A172 (cell line): ENCODE data around the gene TRIM8. TPM values are rescaled to one million over a fixed set of nuclear protein-coding genes. Genes with fewer than 3 reads are reported as not detected.
"Not testable (repeated sequence)": the region's sequence is repeated elsewhere in the genome, so short reads cannot be mapped to it uniquely, and the experiment has no call there.

Experiments used
- DNase-seq: peaks from one replicate; pipeline ENCODE4 v3.0.0-alpha.2; 2015; ENCODE audit warnings: low spot score
- total RNA-seq: library from RNA; depleted of rRNA; stranded (reverse); fragments of >200 nt; shearing (Covaris generic); gene quantifications from 2 replicates; pipeline ENCODE4 v1.2.3, GENCODE V29; 2014

The TRIM8 gene
- total RNA-seq, 1 experiment from 2014 or later = 68.3 TPM

DNA sequence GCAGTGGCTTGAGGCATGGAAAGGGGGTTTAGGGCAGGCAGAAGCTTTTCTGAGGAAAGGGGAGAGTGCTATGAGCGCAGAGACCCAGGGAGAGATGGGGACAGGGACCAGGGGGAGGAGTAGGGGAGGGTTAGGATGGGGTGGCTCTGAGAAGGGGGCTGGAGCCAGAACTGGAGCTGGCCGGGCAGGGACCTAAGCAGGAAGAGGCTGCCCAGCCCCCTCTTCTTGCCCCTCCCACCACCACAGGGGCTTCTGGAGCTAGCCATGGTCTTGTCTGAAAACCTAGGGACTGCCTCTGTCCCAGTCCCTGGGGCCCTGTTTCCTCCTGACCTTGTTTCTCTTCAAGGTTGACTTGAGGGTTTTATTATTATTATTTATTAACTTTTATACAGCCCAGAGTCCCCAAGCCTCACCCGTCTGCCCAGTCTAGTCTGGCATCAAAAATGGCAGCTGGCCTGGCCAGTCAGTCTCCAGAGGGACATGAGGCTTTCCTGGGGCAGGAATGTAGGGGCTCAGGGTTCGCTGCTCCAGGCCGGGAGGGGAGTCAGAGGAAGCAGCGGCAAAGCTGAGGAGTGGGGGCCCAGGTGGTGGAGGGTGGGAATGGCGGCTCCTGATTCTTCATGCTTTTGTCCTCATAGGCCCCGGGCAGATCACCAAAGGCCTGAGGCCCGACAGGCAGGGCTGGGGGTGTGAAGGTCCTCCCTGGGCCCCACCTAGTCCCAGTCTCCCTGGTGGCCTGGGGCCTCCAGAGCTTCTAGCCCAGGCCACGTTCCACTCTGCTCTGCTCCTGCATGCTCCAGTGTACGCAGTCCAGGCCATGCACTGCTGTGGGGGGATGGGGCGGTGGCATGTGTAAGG, 5.7 kb downstream of the TRIM8 start:
- DNase-seq = no peak

DNA sequence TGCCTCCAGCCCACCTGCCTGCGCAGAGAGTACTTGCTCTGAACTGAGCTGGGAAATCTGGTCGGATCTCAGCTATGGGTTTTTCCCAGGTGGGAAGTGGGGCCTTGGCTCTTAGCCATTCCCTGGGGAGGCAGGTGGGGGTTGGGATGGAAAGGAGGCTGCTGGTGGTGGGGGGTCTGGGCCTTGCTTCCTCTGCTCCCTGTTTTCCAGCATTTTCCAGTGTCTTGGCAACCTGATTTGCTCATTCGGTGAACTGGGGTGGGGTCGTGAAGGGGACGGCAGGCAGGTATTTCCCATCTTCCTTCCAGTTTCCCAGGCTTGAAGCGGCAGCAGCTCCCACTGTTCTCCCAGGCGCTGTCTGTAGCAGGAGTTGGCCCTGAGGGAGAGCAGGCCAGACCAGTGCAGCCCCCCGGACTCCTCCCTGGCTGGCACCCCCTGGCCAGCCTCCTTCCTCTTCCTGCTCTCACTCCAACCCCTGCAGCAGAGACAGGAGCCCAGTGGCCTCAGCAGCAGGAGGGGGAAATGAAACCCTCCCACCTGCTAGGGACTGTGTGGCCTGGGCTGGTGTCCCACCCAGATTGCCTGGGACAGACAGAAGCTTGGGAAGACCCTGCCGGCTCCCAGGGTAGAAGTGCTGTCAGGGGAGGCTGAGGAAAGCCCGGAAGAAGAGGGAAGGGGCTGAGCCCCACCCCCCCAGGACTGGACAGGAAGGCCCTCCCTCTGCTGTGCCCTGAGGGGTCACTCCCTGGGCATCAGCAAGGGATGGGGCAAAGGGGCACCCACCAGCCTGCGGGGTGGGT, 6.6 kb downstream of the TRIM8 start:
- no peak for DNase-seq

DNA sequence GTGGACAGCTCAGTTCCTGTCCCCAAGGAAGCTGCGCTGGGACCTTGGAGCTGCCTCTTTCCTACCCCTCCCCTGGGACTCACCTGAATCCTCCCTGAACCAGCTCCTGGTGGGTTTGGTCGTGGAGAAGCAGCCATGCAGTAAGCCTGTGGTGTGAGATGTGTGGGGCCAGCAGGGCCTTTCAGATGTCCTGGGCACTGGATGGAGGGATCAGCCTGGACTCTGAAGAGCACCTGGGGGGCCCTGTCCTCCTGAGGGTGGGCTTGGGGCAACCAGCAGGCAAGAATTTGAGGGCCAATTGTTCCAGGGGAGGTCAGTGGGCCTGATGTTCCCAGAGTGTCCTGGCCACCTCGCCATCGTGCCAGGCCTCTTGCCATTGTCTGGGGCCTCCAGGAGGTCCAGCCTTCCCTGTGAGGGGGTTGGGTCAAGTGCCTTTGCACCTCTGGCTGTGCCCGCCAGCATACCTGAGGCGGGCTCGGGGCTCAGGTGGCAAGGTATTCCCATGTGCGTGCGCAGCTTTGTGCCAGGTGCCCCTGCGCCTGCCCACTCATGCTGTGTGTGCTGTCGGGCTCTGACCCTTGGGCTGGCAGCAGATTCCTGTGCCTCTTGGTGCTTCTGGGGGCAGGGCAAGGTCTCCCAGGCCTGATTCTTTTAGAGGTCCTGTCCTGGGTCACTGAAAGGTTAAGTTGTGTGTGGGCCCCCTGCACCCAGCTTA, 7.3 kb downstream of the TRIM8 start:
- no peak for DNase-seq

DNA sequence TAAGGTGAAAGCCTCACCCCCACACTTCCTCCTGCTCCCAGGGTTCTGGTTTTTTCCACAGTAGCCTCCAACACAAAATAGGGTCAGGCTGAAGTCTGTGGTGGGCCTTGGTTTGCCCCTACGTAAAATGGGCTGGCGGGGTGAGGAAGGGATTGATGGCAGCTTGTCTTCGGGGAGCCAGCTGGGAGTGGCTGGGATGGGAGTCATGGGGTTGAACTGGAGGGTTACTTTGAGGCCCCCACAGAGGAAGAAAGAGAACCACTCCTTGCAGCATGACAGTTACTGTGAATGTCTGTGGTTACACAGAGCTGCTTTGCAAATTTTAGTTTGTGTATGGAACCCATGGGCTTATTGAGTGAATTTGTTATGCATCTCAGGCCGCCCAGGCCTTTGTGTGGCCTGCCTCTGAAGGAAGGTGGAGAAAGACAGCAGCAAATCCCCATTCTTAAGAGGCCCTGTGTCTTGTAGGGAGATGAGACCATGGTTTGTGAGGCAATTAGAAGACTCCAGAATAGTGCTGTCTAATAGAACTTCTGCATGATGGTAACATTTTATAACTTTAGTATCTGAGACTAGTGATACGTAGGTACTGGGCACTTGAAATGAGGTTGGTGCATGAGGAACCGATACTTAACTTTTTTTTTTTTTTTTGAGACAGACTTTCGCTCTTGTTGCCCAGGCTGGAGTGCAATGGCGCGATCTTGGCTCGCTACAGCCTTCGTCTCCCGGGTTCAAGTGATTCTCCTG, 8.1 kb downstream of the TRIM8 start:
- no peak for DNase-seq

DNA sequence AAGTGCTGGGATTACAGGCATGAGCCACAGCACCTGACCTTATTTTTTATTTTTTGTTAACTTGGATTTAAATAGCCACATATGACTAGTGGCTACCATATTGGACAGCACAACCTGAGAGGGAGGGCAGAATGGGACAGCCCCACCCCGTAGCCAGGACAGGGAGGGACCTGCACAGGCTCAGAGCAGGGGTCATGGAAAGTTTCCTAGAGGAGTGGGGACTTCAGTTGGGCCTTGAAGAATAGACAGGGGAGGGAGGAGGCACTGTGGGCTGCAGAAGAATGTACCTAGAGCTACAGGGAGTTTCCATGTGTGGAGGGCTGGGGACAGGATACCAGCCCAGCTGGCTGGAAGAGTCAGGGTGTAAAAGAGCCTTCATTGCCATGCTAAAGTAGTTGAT, 8.8 kb downstream of the TRIM8 start:
- DNase-seq = no peak

DNA sequence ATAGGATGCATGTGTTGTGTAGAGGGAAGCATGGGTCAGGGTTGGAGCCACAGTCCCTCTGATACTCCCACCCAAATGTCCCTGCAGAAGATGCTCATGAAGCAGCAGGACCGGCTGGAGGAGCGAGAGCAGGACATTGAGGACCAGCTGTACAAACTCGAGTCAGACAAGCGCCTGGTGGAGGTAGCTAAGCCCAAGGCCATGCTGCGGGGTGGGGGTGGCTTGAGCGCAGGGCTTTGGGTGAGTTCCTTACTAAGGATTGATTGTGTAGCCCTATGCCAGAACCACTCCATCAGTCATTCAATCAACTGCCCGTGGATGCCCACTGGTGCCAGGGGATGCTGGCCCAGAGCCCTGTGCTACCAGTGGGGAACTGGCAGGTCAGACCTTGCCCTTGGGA, 10.3 kb downstream of the TRIM8 start:
- no peak for DNase-seq

DNA sequence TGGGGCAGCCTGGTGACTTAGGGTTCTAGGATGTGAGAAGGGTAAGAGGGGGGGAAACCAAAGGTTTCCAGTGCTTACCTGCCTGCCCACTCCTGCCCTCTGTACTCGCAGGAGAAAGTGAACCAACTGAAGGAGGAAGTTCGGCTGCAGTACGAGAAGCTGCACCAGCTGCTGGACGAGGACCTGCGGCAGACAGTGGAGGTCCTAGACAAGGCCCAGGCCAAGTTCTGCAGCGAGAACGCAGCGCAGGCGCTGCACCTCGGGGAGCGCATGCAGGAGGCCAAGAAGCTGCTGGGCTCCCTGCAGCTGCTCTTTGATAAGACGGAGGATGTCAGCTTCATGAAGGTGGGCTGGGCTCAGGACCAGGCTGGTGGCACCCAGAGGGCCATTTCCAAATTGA, 10.7 kb downstream of the TRIM8 start:
- DNase-seq = no peak

DNA sequence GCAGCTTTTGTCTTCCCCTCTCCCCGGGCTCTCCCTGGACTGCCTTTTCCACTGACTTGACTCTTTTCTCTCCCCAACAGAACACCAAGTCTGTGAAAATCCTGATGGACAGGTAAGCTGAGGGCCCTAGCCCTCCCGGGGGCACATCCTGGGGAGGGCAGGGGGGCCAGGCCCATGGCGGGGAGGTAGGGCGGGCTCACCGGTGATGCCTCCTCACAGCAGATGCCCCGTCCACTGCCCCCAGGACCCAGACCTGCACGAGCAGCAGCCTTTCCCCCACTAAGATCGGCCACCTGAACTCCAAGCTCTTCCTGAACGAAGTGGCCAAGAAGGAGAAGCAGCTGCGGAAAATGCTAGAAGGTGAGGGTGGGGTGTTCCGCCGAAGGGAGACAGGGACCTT, 11.7 kb downstream of the TRIM8 start:
- DNase-seq = no peak

DNA sequence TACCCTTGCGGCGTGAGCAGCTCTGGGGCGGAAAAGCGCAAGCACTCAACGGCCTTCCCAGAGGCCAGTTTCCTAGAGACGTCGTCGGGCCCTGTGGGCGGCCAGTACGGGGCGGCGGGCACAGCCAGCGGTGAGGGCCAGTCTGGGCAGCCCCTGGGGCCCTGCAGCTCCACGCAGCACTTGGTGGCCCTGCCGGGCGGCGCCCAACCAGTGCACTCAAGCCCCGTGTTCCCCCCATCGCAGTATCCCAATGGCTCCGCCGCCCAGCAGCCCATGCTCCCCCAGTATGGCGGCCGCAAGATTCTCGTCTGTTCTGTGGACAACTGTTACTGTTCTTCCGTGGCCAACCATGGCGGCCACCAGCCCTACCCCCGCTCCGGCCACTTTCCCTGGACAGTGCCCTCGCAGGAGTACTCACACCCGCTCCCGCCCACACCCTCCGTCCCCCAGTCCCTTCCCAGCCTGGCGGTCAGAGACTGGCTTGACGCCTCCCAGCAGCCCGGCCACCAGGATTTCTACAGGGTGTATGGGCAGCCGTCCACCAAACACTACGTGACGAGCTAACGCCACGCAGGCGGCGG, 12.6 kb downstream of the TRIM8 start:
- no peak for DNase-seq

DNA sequence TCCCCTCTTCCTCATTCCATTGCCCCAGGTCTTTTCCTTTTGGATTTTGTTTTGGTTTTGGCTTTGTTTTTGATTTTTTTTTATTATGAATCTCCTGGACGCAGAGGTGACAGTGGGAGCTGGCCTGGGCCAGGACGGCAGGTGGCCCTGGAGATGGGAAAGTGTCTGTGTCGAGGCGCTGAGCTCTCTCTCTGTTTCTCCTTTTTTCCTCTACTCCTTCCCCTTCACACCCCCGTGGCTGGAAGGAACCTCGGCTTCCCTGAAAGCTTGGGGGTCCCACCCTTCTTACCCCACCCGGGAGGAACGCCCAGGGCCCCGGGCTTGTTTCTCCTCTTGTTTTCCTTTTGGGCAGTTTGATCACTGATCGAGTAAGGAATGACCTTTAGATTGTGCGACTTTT, 13.2 kb downstream of the TRIM8 start:
- no peak for DNase-seq

DNA sequence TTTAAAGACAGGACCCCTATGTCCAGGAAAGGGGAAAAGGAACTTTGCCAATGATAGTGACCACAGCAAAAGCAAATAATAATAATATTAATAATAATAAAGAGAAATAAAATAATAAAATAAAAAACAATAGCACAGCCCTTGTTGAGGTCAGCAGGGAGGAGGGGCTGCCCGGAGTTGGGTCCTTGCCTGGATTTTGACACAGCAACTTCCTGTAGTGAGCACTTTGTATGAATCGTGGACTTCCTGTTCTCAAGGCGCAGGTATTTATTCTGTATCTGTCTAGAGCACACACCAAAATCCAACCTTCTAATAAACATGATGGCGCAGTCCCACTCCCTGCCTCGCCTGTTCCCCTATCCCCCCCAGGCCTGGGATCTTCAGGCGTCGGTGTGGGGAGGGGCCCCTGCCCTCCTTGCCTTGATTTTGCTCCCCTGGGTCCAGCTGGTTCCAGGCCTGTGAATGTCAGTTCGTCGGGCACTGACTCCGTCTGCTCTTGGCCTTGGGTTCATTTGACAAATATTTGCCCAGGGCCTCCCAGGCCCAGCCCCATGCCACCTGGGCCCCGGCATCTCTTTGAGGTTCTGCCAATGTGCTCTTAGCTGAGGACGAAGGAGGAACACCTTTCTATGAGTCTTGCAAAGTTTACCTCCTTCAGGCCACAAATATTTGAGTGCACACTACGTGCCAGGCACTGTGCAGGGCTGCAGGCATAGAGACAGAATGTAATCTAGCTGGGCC, 13.9 kb downstream of the TRIM8 start:
- DNase-seq = no peak

DNA sequence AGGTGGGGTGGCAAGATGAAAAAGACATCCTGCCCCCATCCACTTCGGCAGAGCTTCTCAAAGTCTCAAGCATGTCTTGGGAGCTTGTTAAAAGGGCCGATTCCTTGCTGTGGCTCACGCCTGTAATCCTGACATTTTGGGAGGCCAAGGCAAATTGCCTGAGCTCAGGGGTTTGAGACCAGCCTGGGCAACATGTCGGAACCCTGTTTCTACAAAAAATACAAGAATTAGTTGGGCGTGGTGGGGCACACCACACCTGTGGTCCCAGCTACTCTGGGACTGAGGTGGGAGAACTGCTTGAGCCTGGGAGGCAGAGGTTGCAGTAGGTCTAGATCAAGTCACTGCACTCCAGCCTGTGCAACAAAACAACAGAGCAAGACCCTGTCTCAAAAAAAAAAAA, 14.5 kb downstream of the TRIM8 start:
- DNase-seq = no peak

DNA sequence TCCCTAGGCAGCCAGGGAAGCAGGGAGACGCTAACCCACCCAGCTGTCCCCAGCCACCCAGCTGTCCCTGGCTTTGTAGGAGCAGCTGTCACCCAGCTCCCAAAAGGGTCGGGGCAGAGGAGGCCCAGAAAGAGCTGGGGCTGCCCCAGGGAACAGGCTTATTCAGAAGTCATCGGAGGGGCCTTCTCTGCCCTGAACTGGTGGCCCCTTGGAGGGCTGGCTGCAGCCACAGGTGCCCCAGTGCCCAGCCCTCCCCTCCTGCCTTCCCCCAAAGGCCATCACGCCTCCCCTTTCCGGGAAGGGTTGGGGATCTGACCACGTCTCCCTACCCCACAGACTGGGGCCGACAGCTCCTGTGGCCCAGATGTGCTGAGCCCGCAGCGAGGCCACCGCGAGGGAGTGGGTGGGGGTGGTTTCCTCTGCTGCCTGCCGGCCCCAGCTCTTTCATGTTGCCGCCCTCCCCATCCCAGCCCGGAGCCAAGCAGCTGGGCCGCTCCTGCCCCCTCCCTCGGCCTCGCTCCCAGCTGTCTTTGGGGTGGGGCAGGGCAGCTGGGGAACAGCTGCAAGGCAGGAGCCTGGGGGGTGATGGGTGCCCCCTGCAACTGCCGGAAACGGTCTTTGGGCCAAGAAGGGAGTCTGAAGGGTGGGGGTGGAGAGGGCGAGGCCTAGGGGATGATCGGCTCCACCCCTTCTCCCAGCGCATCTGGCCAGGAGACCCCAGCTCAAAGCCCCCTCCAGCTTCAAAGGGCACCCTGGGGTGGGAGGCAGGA, 16.8 kb downstream of the TRIM8 start:
- no peak for DNase-seq

DNA sequence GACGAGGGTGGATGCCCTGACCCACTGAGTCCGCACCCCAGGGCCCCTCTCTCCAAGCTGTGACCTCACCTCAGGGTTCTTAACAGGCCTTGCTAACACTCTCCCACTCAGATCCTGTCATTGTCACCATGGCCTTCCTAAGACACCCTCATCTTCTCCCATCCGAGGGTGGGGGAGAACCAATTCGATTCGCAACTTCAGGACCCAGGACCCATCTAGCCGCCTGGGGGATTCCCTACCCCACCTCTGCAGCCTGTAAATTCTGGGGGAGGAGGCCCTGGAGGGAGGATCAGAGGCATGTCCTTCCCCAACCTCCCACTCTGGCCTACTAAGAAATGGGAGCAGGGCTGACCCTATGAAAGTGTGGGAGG, 17.4 kb downstream of the TRIM8 start:
- no peak for DNase-seq

DNA sequence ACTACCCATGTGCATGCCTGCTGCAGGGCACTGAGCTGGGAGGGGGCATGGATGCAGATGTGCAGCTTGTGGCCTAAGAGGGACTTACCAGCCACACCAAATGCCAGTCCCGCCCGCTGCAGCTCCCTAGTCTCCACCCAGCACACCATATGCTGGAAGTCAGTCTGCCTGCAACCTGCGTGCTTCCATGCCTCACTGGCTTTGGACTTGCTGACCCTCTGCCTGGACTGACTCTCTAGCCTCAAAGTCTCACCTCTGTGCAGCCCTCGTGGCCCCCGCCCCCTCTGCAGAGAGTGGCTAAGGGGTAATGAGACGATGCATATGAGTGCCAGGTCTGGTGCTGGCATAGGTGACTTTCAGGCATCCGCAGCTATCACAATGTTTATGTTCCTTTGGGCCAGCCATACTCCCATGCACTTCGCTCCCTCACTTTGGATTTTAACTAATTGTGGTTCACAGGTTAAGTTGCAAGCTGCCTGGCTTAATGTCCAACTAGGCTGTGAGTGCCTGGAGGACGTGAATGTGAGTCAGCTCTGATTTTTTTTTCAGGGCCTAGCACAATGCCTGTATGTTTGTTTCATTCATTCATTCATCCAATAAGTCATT, 21.7 kb downstream of the TRIM8 start:
- no peak for DNase-seq

DNA sequence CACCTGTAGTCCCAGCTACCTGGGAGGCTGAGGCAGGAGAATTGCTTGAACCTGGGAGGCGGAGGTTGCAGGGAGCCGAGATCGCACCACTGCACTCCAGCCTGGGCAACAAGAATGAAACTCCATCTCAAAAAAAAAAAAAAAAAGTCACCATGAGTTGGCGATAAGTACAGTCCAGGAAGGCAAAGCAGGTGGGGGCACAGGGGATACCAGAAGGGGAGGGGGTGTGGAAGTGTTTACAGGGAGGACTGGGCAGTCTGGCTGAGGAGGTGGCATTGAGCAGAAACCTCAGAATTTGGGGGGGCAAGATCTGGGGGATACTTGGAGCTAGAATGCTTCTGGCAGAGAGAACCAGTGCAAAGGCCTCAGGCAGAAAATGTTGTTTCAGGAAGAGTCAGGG, 23.1 kb downstream of the TRIM8 start:
- not testable (repeated sequence) for DNase-seq

DNA sequence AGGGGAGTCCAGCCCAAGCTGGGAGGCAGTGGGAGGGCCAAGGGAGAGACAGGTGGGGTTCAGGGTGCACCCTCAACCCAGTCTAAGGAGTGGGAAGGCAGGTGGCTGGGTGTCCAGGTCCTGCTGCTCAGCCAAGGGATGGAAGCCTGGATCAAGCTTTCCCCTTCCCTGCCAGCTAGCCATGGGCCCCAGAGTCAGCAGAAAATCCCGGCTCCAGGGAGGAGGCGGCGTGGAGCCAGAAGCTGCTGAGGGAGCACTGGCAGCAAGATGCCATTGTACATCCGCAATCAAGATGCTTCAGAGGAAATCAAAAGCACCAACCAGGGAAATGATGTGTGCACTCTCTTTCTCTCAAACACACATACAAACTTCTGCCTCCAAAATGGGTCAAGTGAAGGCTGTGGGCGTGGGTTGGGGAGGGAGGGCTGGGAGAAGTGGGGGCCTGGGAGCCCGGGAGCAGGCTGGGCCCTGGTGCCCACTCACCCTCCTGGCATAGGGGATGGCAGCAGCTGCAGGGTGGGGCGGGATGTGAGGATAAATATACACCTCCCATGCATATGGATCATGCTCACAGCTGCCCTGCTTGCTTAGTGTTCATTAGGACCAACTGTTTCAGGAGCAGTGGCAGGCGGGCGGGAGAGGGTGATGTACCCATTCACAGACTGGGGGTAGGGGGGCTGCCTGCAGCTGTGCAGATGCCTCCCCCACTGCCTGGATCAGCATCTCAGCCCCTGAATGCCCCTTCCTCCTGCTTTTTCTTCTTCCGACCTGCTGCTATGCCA, 24.2 kb downstream of the TRIM8 start:
- DNase-seq = no peak

DNA sequence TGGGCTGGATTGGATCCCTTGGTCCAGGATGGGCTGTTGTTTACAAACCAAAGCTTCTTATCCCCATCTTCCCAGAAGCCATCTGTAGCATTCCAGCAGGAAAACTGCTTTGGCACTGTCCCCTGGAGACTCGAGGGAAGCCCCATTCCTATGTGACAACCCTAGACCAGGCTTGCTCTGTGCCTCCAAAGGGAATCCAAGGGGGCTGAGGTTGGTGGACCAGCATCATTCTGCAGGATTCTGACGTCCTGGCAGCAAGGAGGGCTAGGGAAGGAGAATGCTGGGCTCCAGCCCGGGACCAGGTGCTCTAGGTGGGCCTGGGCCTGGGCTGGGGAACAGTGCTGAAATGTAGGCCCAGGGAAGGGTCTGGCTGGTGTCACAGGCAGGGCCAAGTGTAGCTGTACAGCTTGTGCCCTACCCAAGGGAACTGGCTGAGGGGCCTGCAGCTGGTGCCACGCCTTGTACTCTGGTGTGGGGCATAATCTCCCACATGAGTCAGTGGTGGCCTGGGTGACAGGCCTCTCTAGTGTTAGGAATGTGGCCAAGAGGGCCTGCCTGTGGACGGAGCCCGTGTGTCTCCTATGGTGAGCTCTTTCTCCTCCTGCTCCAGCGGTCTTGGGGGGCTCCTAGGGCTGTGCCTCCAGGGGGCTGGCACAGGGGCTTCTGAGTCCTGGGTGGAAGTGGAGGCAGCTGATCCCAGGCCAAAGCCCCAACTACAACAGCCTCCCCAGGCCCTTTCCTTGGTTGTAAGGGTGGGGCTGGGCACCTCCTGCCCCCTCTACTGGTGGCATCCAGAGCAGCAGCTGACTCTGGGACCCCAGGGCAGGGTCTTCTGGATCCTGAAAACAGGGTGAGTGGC, 25.2 kb downstream of the TRIM8 start:
- DNase-seq = peak; percentile 72
